Measurements from ENCODE around the gene INMT. TPM values are rescaled to one million over a fixed set of nuclear protein-coding genes. Genes with fewer than 3 reads are reported as not detected.

Gene INMT
- total and polyA plus RNA-seq, 10 of the 15 experiments (the other 5 are each of a cell fraction or from before 2014, with no cell fraction given), result 0.03 to 0.20 (median 0.10) TPM; not detected in 7

DNA sequence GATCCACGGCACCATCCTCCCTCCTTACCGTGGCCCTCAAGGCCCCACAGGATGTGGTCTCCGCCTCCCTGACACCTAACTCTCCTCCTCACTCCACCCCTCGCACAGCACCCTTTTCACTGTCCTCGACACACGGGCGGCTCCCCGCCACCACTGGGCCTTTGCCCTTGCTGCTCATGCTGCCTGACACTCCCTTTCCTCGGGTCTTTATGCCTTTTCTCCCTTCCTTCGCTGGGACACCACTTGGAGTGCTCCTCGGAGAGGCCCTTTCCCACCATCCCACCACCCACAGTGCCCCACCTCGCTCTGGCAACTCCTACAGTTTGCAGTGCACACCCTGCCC is 7.9 kb upstream of the INMT start:
- H3K36me3 ChIP-seq (ENCODE audit: control insufficient read depth in 2 of 2, insufficient read depth in 2 of 2, low read length in 1 of 2), result no peaks in the 10 kb centered on the region
- CTCF ChIA-PET, result no interaction called here
- no peak overlapping the region for H3K4me3 ChIP-seq
- H4K20me1 ChIP-seq (ENCODE audit: control insufficient read depth, insufficient read depth), result no peaks in the 10 kb centered on the region
- POLR2A ChIA-PET, result no interaction called here
- H2AFZ ChIP-seq (ENCODE audit: control insufficient read depth, low read depth, low read length), result no peak overlapping the region
- SMC1A ChIA-PET (ENCODE audit: uncharacterized antibody, unreplicated experiment), result no interaction called here
- H3K4me2 ChIP-seq (ENCODE audit: control insufficient read depth, insufficient read depth), result no peak overlapping the region
- no peaks in the 10 kb centered on the region for H3K4me1 ChIP-seq (ENCODE audit: control insufficient read depth, insufficient read depth, low read length)
- no peak for DNase-seq (ENCODE audit: low read depth, low spot score)
- no peak overlapping the region for H3K27ac ChIP-seq (ENCODE audit: control insufficient read depth, insufficient read depth)
- no peak for FAIRE-seq
- RAD21 ChIA-PET (ENCODE audit: unreplicated experiment), result no interaction called here
- TF ChIP-seq TCF7 (IDR thresholded peaks at IDR 0.05; ENCODE audit: borderline replicate concordance) (no peak), PML (IDR thresholded peaks at IDR 0.05; ENCODE audit: low read length) (no peak), SIN3A (IDR thresholded peaks at IDR 0.05; ENCODE audit: low read depth, low read length) (no peak), BRCA1 (IDR thresholded peaks at IDR 0.05; ENCODE audit: low read depth, low read length) (no peak), SMAD1 (IDR thresholded peaks at IDR 0.05; ENCODE audit: low read depth, partially characterized antibody) (no peak), EED (IDR thresholded peaks at IDR 0.05; ENCODE audit: low read depth) (no peak), PAX8 (IDR thresholded peaks at IDR 0.05) (no peak), GABPA (IDR thresholded peaks at IDR 0.05; ENCODE audit: low read depth) (no peak), ZNF207 (IDR thresholded peaks at IDR 0.05; ENCODE audit: borderline replicate concordance) (no peak)
- TF ChIP-seq, protein P1, sequence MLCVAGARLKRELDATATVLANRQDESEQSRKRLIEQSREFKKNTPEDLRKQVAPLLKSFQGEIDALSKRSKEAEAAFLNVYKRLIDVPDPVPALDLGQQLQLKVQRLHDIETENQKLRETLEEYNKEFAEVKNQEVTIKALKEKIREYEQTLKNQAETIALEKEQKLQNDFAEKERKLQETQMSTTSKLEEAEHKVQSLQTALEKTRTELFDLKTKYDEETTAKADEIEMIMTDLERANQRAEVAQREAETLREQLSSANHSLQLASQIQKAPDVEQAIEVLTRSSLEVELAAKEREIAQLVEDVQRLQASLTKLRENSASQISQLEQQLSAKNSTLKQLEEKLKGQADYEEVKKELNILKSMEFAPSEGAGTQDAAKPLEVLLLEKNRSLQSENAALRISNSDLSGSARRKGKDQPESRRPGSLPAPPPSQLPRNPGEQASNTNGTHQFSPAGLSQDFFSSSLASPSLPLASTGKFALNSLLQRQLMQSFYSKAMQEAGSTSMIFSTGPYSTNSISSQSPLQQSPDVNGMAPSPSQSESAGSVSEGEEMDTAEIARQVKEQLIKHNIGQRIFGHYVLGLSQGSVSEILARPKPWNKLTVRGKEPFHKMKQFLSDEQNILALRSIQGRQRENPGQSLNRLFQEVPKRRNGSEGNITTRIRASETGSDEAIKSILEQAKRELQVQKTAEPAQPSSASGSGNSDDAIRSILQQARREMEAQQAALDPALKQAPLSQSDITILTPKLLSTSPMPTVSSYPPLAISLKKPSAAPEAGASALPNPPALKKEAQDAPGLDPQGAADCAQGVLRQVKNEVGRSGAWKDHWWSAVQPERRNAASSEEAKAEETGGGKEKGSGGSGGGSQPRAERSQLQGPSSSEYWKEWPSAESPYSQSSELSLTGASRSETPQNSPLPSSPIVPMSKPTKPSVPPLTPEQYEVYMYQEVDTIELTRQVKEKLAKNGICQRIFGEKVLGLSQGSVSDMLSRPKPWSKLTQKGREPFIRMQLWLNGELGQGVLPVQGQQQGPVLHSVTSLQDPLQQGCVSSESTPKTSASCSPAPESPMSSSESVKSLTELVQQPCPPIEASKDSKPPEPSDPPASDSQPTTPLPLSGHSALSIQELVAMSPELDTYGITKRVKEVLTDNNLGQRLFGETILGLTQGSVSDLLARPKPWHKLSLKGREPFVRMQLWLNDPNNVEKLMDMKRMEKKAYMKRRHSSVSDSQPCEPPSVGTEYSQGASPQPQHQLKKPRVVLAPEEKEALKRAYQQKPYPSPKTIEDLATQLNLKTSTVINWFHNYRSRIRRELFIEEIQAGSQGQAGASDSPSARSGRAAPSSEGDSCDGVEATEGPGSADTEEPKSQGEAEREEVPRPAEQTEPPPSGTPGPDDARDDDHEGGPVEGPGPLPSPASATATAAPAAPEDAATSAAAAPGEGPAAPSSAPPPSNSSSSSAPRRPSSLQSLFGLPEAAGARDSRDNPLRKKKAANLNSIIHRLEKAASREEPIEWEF (IDR thresholded peaks at IDR 0.05; ENCODE audit: insufficient replicate concordance, low read depth, low read length), result no peak
- TF ChIP-seq, protein P2, sequence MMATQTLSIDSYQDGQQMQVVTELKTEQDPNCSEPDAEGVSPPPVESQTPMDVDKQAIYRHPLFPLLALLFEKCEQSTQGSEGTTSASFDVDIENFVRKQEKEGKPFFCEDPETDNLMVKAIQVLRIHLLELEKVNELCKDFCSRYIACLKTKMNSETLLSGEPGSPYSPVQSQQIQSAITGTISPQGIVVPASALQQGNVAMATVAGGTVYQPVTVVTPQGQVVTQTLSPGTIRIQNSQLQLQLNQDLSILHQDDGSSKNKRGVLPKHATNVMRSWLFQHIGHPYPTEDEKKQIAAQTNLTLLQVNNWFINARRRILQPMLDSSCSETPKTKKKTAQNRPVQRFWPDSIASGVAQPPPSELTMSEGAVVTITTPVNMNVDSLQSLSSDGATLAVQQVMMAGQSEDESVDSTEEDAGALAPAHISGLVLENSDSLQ (IDR thresholded peaks at IDR 0.05), result no peak
- ATAC-seq, result no peak
- intact Hi-C loops (cut with micrococcal nuclease; ENCODE audit: unreplicated experiment), result no loop called here
- no peaks in the 10 kb centered on the region for H3K9me3 ChIP-seq (replicated peaks; ENCODE audit: control insufficient read depth, insufficient read depth, low read length)
- H3K79me2 ChIP-seq (ENCODE audit: control insufficient read depth, insufficient read depth, low read length), result no peaks in the 10 kb centered on the region
- 44% methylated on average over 10 of the region's 12 CpGs for WGBS (ENCODE audit: insufficient coverage, insufficient replicate concordance, low lambda C conversion rate, missing lambda C conversion rate)
- H3K9ac ChIP-seq (ENCODE audit: control insufficient read depth, insufficient read depth, low read length), result no peak overlapping the region
- H3K27me3 ChIP-seq (replicated peaks in 1 of 2; ENCODE audit: control insufficient read depth in 2 of 2, insufficient read depth in 2 of 2, low read length in 1 of 2), result no peaks in the 10 kb centered on the region; a peak in 3 of 4 replicates
- no TSS peak for BruUV-seq (replicated peaks)
- in situ Hi-C loops (cut with MboI), result loop anchor here (10.0 kb wide), 1 partner anchor 479 kb away; no protein-coding TSS in a partner anchor
